ENCODE data around the gene CAPZA2.
"Not testable (repeated sequence)": the region's sequence is repeated elsewhere in the genome, so short reads cannot be mapped to it uniquely, and the experiment has no call there.

Gene CAPZA2

GRCh38 chr7:116862234-116862950 is at the start of gene CAPZA2:
TSS of gene CAPZA2 (plus strand) at chr7:116862587. CDS start at chr7:116862612, 25 bp downstream.
- DNase-seq (ENCODE audit: low read depth): peak; percentile 89

- no peak for DNase-seq (ENCODE audit: low read depth)
Measured at GRCh38 chr7:116812860-116813259, 49.5 kb upstream of the CAPZA2 start.

GRCh38 chr7:116813371-116813770 is 49.0 kb upstream of the CAPZA2 start:
- not testable (repeated sequence) for DNase-seq (ENCODE audit: low read depth)

DNA sequence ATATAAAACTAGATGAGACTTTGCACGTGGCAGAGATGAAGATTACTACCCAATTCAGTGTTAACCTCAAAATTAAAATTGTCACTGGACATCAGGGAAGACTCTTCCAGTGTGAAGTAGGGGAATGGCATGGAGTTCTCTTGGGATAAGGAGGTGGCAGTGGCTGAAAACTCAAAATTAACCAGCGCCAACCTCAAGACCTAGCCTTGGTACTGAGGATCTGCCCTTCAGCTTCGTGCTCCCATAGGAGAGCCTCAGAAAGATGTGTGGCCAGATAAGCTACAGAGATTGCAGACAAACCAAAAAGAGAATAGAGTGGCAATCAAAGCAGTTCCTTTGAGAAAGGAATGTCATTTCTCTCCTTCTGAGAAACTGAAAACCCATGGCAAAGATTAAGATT is 47.3 kb upstream of the CAPZA2 start:
- no peak for DNase-seq (ENCODE audit: low read depth)

DNA sequence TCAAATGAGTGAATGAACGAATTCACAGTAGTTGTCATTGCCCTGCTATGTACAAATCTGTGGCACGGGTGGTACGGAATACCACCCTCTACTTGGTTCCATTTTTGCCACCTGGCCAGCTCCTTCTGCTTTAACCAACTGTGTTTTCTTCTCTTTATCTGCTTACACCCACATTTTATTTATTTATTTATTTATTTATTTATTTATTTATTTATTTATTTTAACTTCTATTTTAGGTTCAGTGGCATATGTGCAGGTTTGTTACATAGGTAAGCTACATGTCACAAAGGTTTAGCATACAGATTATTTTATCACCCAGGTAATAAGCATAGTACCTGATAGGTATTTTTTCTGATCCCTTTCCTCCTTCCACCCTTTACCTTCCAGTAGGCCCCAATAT is 42.2 kb upstream of the CAPZA2 start:
- no peak for DNase-seq (ENCODE audit: low read depth)

DNA sequence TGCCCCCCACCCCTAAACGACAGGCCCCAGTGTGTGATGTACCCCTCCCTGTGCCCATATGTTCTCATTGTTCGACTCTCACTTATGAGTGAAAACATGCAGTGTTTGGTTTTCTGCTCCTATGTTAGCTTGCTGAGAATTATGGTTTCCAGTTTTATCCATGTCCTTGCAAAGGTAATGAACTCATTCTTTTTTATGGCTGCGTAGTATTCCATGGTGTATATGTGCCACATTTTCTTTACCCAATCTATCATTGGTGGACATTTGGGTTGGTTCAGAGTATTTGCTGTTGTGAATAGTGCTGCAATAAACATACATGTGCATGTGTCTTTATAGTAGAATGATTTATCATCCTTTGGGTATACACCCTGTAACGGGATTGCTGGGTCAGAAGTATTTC is 40.7 kb upstream of the CAPZA2 start:
- not testable (repeated sequence) for DNase-seq (ENCODE audit: low read depth)

- DNase-seq (ENCODE audit: low read depth): no peak
Measured at GRCh38 chr7:116824449-116824848, 37.9 kb upstream of the CAPZA2 start.

GRCh38 chr7:116828281-116828680 is 34.1 kb upstream of the CAPZA2 start:
- DNase-seq (ENCODE audit: low read depth): no peak

DNA sequence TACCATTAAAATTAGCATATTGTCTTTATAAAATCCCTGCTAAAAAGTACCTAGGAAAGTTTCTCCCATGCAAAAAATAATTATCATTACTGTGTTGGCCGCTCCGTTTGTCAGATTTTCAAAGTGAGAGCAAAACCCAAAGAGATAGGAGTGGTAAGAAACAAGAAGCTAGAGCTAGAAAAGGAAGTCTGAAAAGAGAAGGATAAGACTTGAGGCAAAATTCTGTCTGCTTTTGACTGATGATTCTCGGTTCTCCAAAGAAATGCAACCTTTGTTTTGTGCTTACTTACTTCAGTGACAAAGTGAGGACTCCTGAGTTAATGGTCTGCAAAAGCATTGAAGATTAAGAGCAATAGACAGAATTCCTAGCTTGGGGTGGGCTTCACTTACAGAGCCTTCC is 33.3 kb upstream of the CAPZA2 start:
- DNase-seq (ENCODE audit: low read depth): no peak

DNA sequence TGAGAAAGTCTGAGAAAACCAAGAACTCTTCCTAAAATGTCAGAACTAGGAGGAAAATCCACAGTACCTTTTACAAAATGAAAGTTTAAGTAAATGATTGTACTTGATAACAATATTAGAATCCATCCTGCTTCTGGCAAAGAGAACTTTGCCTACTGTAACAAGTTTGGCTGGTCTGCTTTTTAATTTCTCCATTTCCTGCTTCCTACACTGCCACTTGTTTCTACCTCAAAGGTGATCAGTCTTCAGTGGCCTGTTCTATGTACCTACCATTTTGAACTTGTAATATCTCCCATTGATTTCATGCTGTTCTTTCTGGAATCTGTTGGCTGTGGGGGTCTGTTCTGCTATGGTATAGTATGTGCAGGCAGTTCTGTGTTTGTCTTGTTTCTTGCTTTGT is 32.9 kb upstream of the CAPZA2 start:
- no peak for DNase-seq (ENCODE audit: low read depth)

DNA sequence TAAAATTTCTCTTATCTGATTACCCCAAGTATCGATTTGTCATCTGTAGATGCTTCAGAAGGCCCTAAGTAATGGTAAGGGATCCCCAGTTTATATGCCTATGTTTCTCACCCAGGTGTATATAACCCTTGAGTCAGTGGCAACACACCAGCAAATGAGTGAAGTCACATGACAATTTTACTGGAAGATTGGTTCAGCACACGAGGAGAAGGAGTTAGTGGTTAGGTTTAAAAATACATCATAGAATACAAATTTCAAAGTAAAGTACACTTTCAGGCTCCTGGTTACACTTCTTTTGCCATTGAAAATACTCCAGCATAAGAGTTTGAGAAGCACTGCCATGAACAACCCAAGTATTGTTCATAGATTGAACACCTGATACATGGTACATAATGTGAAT is 29.7 kb upstream of the CAPZA2 start:
- no peak for DNase-seq (ENCODE audit: low read depth)

GRCh38 chr7:116834815-116835504 is 27.4 kb upstream of the CAPZA2 start:
- DNase-seq (ENCODE audit: low read depth): peak; percentile 77

DNA sequence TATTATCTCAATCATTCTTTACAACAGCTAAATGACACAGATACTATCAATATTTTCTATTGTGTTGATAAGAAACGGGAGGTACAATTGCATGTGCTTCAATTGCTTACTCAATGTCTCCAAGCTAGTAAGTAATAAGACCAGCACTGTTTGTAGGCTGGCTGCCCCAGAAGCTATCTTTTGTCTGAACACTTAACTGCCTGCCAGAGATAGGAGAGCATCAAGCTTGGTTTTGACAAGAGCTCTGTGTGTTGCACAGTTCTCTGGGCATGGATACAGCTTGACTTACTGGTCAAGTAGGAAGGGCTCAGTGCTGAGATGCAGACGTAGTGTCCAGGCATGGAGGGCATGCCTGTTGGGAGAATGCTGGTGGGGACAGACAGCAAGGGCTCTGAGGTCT is 26.3 kb upstream of the CAPZA2 start:
- DNase-seq (ENCODE audit: low read depth): no peak

GRCh38 chr7:116836911-116837310 is 25.5 kb upstream of the CAPZA2 start:
- peak; percentile 61 for DNase-seq (ENCODE audit: low read depth)

GRCh38 chr7:116837586-116837985 is 24.8 kb upstream of the CAPZA2 start:
- no peak for DNase-seq (ENCODE audit: low read depth)

DNA sequence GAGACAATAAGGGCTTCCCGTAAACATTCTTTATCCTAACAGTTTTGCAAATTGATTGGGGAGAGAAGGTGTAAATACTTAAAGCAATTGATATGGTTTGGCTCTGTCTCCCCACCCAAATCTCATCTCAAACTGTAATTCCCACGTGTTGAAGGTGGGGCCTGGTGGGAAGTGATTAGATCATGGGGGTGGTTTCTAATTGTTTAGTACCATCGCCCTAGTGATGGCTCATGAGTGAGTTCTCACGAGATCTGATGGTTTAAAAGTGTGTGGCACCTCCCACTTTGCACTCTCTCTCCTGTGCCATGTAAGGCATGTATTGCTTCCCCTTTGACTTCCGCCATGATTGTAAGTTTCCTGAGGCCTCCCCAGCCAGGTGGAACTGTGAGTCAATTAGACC is 22.1 kb upstream of the CAPZA2 start:
- no peak for DNase-seq (ENCODE audit: low read depth)

- DNase-seq (ENCODE audit: low read depth): no peak
Measured at GRCh38 chr7:116842371-116842770, 20.0 kb upstream of the CAPZA2 start.

DNA sequence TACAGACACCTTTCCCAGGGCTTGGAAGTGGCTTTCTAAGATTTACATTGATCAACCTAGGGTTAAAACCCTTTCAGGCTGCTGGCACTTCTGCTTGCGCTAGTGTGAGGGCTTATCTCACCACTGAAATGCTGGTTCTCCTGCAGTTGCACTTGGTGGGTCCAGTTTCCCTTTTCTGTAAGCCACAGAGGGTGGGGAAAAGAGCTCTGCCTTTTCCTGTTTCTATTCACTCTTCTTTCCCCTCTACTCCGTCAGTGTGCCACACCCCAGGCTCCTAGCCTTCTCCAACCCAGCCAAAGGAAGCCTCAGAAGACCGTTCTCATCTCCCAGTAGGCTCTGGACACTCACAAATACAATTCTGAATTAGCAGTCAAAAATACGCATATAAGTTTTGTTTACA is 19.0 kb upstream of the CAPZA2 start:
- no peak for DNase-seq (ENCODE audit: low read depth)

DNA sequence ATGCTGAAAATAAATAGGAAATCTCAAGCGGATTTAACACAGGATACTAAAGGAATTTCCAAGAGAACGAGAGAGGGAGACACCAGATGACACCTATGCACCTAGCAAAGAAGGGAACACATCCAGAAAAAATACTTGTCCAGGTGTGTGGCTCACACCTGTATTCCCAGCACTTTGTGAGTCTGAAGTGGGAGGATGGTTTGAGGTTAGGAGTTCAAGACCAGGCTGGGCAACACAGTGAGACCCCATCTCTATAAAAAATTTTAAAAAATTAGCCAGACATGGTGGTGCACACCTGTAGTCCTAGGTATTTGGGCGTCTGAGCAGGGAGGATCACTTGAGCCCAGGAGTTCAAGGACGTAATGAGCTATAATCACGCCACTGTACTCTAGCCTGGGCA is 11.2 kb upstream of the CAPZA2 start:
- no peak for DNase-seq (ENCODE audit: low read depth)

DNA sequence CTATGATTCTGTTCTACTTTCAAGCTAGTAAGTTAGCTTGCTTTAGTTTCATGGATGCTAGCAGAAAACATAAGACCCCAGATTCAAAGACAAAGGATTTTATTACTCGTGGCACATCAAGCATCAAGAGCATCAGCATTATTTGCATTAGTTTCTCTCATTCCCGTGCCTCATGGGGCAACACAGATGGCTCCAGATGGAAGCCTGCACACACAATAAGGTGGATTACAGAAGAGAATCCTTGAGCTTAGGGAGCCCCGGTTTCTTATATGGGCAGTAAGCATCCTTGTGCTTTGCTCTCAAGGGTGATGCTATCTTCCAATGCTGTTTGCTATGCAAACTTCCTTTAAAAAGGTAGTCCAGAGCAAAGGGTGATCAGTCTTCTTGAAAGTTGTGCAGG is 10.7 kb upstream of the CAPZA2 start:
- no peak for DNase-seq (ENCODE audit: low read depth)

GRCh38 chr7:116854132-116854531 is 8.3 kb upstream of the CAPZA2 start:
- DNase-seq (ENCODE audit: low read depth): no peak

GRCh38 chr7:116857052-116857451 is 5.3 kb upstream of the CAPZA2 start:
- DNase-seq (ENCODE audit: low read depth): no peak

- peak; percentile 88 for DNase-seq (ENCODE audit: low read depth)
Measured at GRCh38 chr7:116859323-116859722, 3.1 kb upstream of the CAPZA2 start.

- no peak for DNase-seq (ENCODE audit: low read depth)
Measured at GRCh38 chr7:116861717-116862116, 670 bp upstream of the CAPZA2 start.
